Ovary (tissue), 9 donors: ENCODE results near the gene PDLIM3. TPM values are rescaled to one million over a fixed set of nuclear protein-coding genes. Genes with fewer than 3 reads are reported as not detected.
A peak's percentile ranks its signal among the peaks of the same experiment; 100 is the strongest.

Experiments
- DNase-seq, 5 donors: peaks; one replicate each; pipeline ENCODE4 v3.0.0-alpha.2; 2019 to 2020
- H3K27ac ChIP-seq, 2 donors: fragments of 200-600 bp; one replicate each; pipeline versions ENCODE4 v1.5.1 to v1.8.0; 2019 to 2022
- H3K27me3 ChIP-seq: fragments of 200-600 bp; one replicate; pipeline ENCODE4 v1.8.0; 2022
- H3K36me3 ChIP-seq: fragments of 200-600 bp; sonication (generic); one replicate; pipeline ENCODE4 v1.5.1; 2019
- H3K4me1 ChIP-seq: one replicate; pipeline ENCODE4 v1.8.1; 2013; ENCODE audit warnings: mild to moderate bottlenecking, moderate library complexity; ENCODE audit not compliant: insufficient read depth
- H3K4me3 ChIP-seq: fragments of 200-600 bp; sonication (generic); one replicate; pipeline ENCODE4 v1.5.1; 2017
- H3K9me3 ChIP-seq, 2 donors: fragments of 200-600 bp in 1 of 2; sonication (generic) in 1 of 2; one replicate each; pipeline versions ENCODE4 v1.5.1 to v1.8.1; 2013 to 2019; ENCODE audit warnings: mild to moderate bottlenecking in 1 of 2, moderate library complexity in 1 of 2
- CTCF ChIP-seq, 3 donors: fragments of 450-650 bp in 2 of 3; fragments of 200-600 bp in 1 of 3; IDR thresholded peaks; one replicate each; pipeline versions ENCODE4 v1.5.1 to v1.8.0; 2016 to 2022; ENCODE audit warnings: antibody characterized with exemption in 3 of 3, mild to moderate bottlenecking in 1 of 3
- EP300 ChIP-seq: sonication (generic); formaldehyde crosslinking; IDR thresholded peaks from one replicate; pipeline ENCODE4 v1.6.1; 2017; ENCODE audit warnings: antibody characterized with exemption
- POLR2A ChIP-seq: fragments of 450-650 bp; IDR thresholded peaks from one replicate; pipeline ENCODE4 v1.6.1; 2017; ENCODE audit warnings: antibody characterized with exemption, mild to moderate bottlenecking, moderate library complexity
- WGBS, 3 donors: extraction: QIAGEN DNeasy Blood & Tissue Kit in 1 of 3; methylation state at CpG; one replicate each; pipeline versions ENCODE4 v1.1.5 to v1.1.7; 2013 to 2017; 5-methylcytosine and 5-hydroxymethylcytosine counted together
- intact Hi-C, 4 donors: fragments of 100-400 bp; cut with DNase I; formaldehyde crosslinking; loops; one replicate each; pipeline versions ENCODE4 v1.11.0 to v1.15.1; 2022 to 2023
- polyA plus RNA-seq, 2 donors: library from polyadenylated mRNA; stranded (reverse); fragments of 200-250 nt in 1 of 2; fragments of 350-450 nt in 1 of 2; fragmentation: Illumina TruSeq in 1 of 2; extraction: RNeasy Lipid Tissue Mini Kit (QIAGEN cat#74804) in 1 of 2; gene quantifications; one replicate each; pipeline ENCODE4 v1.2.3, GENCODE V29; 2013 to 2014
- total RNA-seq, 7 donors: library from RNA; depleted of rRNA in 2 of 7; stranded (reverse); fragments of >200 nt in 2 of 7; fragmentation: NEBNext Ultra II Directional in 3 of 7; extraction: Animal tissue kit (Norgen Biotek cat#: 25700) in 3 of 7; gene quantifications; one replicate each; pipeline versions ENCODE4 v1.1.0 to v1.2.4, GENCODE V29; 2016 to 2023
- donor health status: DM: no; HTN: no; CAD: no; lungs with moderate emphysema.
- donor health status: DM: no; HTN: no; CAD: no.
- donor health status: Bipolar disorder and iron deficiency.
- donor health status: DM: yes; HTN: yes; CAD: no.
- donor health status: DM: no; HTN: no; CAD: no.
- donor health status: DM: yes; HTN: yes; CAD: no.

The PDLIM3 gene
- total and polyA plus RNA-seq, 9 donors: 40.9 to 220 (median 78.7) TPM

- H3K9me3 ChIP-seq: no peaks in the 10 kb centered on the region
- intact Hi-C loops: loop anchor here in 1 of 4 donors (10.0 kb wide), 1 partner anchor 64 kb away; the partner anchor contains the start of gene CCDC110
- H3K36me3 ChIP-seq: no peaks in the 10 kb centered on the region
- H3K4me3 ChIP-seq: no peak overlapping the region
- no peak overlapping the region for H3K27ac ChIP-seq
- TF ChIP-seq POLR2A (no peak), EP300 (no peak), CTCF (IDR thresholded peaks at IDR 0.05) (no peak)
- H3K4me1 ChIP-seq: peaks cover 13% of the 10 kb centered on the region
- no peaks in the 10 kb centered on the region for H3K27me3 ChIP-seq
- no peak for DNase-seq
- WGBS, 3 donors: 74 to 79% (median 74%) methylated on average over 1 of the region's 1 CpG
Observed at GRCh38 chr4:185538806-185539205, 3.5 kb upstream of the PDLIM3 start.

GRCh38 chr4:185536411-185536709, 1.1 kb upstream of the PDLIM3 start:
- Histone ChIP-seq H3K4me1 (peaks cover 9% of the 10 kb centered on the region), H3K36me3 (no peaks in the 10 kb centered on the region), H3K27me3 (no peaks in the 10 kb centered on the region), H3K27ac (no peak overlapping the region), H3K9me3 (no peaks in the 10 kb centered on the region), H3K4me3 (peak overlapping the region; percentile 57)
- TF ChIP-seq CTCF (IDR thresholded peaks at IDR 0.05) (no peak), POLR2A (peak; percentile 28), EP300 (no peak)
- peak; percentile 53 to 73 (median 57) for DNase-seq
- WGBS, 3 donors: 6 to 9% (median 7%) methylated on average over 4 of the region's 4 CpGs
- intact Hi-C loops: loop anchor here in 1 of 4 donors (10.0 kb wide), 1 partner anchor 62 kb away; the partner anchor contains the start of gene CCDC110

GRCh38 chr4:185535612-185536410, 504 bp upstream of the PDLIM3 start:
- peak overlapping the region; percentile 57 for H3K4me3 ChIP-seq
- WGBS, 3 donors: 5 to 7% (median 6%) methylated on average over 26 to 32 of the region's 32 CpGs
- H3K27ac ChIP-seq: peak overlapping the region in 1 of 2 donors; percentile 89
- no peak for DNase-seq
- peaks cover 7% of the 10 kb centered on the region for H3K4me1 ChIP-seq
- H3K36me3 ChIP-seq: no peaks in the 10 kb centered on the region
- no peaks in the 10 kb centered on the region for H3K27me3 ChIP-seq
- no peak for TF ChIP-seq CTCF (IDR thresholded peaks at IDR 0.05)
- no peaks in the 10 kb centered on the region for H3K9me3 ChIP-seq
- intact Hi-C loops: loop anchor here in 1 of 4 donors (10.0 kb wide), 1 partner anchor 61 kb away; the partner anchor contains the start of gene CCDC110

- Histone ChIP-seq H3K9me3 (no peaks in the 10 kb centered on the region), H3K4me1 (peaks cover 6% of the 10 kb centered on the region), H3K36me3 (no peaks in the 10 kb centered on the region), H3K27me3 (no peaks in the 10 kb centered on the region), H3K27ac (peak overlapping the region; percentile 73 to 89), H3K4me3 (peak overlapping the region; percentile 57)
- WGBS, 3 donors: 0 to 2% (median 1%) methylated on average over 10 of the region's 10 CpGs
- peak in 1 of 5 donors; percentile 62 for DNase-seq
- TF ChIP-seq POLR2A: peak; percentile 3
- TF ChIP-seq CTCF (IDR thresholded peaks at IDR 0.05): no peak
- TF ChIP-seq EP300: no peak
- intact Hi-C loops: loop anchor here in 1 of 4 donors (10.0 kb wide), 1 partner anchor 60 kb away; the partner anchor contains the start of gene CCDC110
Observed at GRCh38 chr4:185534511-185534865, 819 bp downstream of the PDLIM3 start.
